ENCODE measurements around the gene ADGRV1. TPM values are rescaled to one million over a fixed set of nuclear protein-coding genes. Genes with fewer than 3 reads are reported as not detected.

Gene ADGRV1
- polyA plus RNA-seq, 1 donor from 2014 or later, result 3.7 TPM

DNA sequence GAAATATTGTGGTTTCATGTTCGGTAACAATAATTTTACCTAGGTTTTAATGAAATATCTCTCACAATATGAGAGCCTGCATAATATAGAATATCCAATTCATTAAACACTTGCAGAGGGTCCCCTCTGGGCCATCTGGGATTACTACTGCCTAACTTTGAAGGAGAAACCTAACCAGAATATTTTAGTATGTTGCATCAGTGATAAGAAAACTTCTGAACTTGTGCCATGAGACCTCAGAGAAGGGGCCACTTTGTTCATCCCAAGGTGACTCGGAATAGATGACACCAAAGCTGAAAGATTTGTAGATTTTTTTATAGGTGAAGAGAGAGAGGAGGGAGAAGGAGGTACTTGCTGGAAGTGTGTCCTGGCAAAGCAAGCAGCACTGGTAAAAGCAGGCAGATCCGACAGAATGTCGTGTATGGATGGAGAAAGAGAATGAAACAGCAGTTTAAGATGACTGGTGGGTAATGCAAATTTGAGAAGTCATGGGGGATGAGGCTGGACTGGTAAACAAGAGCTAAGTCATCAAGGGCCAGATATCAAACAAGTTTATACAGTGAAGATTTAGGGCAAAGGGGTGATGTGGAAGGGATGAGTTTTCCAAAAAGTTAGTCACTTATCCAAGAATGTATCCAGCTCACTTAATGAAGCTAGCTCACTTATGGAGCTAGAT is 372.3 kb downstream of the ADGRV1 start:
- Histone ChIP-seq H3K4me3 (ENCODE audit: low read length) (no peak overlapping the region), H3K9me2 (ENCODE audit: insufficient read depth, low read length) (no peaks in the 10 kb centered on the region), H3K9me3 (ENCODE audit: low read length) (no peaks in the 10 kb centered on the region), H3K27ac (ENCODE audit: low read length) (no peak overlapping the region), H3K4me2 (ENCODE audit: low read length) (no peak overlapping the region), H3K27me3 (ENCODE audit: insufficient read depth, low read depth, low read length) (no peaks in the 10 kb centered on the region), H3K9ac (ENCODE audit: low read length) (no peak overlapping the region), H2AFZ (ENCODE audit: low read depth, low read length) (no peak overlapping the region), H3K79me2 (replicated peaks; ENCODE audit: insufficient read depth, low read length) (peaks cover 6% of the 10 kb centered on the region), H3F3A (ENCODE audit: insufficient read depth, low read length, poor library complexity, severe bottlenecking) (no peaks in the 10 kb centered on the region), H4K20me1 (ENCODE audit: insufficient read depth) (no peaks in the 10 kb centered on the region), H3K36me3 (ENCODE audit: insufficient read depth, low read length) (no peaks in the 10 kb centered on the region)
- TF ChIP-seq RAD21 (conservative IDR thresholded peaks at IDR 0.05) (no peak), MXI1 (conservative IDR thresholded peaks at IDR 0.05; ENCODE audit: poor library complexity, severe bottlenecking) (no peak), EZH2 (IDR thresholded peaks at IDR 0.05; ENCODE audit: borderline replicate concordance, insufficient read depth, low read length, poor library complexity, severe bottlenecking) (no peak)

DNA sequence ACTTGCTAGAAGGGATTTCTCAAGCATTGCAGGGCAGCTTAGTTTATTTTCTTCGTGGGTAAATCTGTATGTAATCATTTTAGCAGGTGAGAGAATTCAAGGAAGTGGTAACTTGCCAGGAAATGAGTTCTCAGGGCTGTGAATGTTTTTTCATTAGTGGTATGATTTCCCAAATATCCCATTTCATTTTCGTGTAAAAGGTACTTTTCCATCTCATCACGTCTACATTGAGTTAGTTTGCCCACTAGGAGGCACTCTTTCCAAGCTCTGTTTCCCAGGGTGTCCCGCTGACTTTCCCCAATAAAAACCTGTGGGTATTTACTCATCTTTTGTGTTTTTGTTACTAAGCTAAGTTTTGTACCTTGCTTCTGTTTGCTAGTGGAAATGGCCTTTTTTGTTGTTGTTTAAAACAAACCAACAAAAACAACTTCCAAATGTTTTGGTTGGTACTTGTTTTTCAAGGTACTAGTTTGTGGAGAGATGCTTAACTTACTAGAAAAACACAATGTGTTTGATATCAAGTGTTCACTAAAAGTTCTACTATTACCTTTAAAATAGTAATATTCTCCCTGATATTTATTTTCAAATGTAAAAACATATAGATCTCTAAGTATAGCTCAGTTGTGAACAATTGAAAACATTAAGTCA is 373.6 kb downstream of the ADGRV1 start:
- H3K9me2 ChIP-seq (ENCODE audit: insufficient read depth, low read length), result no peaks in the 10 kb centered on the region
- no peaks in the 10 kb centered on the region for H3K27me3 ChIP-seq (ENCODE audit: insufficient read depth, low read depth, low read length)
- H3F3A ChIP-seq (ENCODE audit: insufficient read depth, low read length, poor library complexity, severe bottlenecking), result no peaks in the 10 kb centered on the region
- no peaks in the 10 kb centered on the region for H3K9me3 ChIP-seq (ENCODE audit: low read length)
- H3K4me3 ChIP-seq (ENCODE audit: low read length), result no peak overlapping the region
- H3K9ac ChIP-seq (ENCODE audit: low read length), result no peak overlapping the region
- H3K79me2 ChIP-seq (replicated peaks; ENCODE audit: insufficient read depth, low read length), result peaks cover 6% of the 10 kb centered on the region
- H3K4me2 ChIP-seq (ENCODE audit: low read length), result no peak overlapping the region
- TF ChIP-seq, protein P1, sequence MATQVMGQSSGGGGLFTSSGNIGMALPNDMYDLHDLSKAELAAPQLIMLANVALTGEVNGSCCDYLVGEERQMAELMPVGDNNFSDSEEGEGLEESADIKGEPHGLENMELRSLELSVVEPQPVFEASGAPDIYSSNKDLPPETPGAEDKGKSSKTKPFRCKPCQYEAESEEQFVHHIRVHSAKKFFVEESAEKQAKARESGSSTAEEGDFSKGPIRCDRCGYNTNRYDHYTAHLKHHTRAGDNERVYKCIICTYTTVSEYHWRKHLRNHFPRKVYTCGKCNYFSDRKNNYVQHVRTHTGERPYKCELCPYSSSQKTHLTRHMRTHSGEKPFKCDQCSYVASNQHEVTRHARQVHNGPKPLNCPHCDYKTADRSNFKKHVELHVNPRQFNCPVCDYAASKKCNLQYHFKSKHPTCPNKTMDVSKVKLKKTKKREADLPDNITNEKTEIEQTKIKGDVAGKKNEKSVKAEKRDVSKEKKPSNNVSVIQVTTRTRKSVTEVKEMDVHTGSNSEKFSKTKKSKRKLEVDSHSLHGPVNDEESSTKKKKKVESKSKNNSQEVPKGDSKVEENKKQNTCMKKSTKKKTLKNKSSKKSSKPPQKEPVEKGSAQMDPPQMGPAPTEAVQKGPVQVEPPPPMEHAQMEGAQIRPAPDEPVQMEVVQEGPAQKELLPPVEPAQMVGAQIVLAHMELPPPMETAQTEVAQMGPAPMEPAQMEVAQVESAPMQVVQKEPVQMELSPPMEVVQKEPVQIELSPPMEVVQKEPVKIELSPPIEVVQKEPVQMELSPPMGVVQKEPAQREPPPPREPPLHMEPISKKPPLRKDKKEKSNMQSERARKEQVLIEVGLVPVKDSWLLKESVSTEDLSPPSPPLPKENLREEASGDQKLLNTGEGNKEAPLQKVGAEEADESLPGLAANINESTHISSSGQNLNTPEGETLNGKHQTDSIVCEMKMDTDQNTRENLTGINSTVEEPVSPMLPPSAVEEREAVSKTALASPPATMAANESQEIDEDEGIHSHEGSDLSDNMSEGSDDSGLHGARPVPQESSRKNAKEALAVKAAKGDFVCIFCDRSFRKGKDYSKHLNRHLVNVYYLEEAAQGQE (IDR thresholded peaks at IDR 0.05; ENCODE audit: borderline replicate concordance), result no peak
- TF ChIP-seq RAD21 (conservative IDR thresholded peaks at IDR 0.05), result peak; percentile 79
- no peak for TF ChIP-seq EZH2 (IDR thresholded peaks at IDR 0.05; ENCODE audit: borderline replicate concordance, insufficient read depth, low read length, poor library complexity, severe bottlenecking)
- peak; percentile 75 for TF ChIP-seq SMC3 (conservative IDR thresholded peaks at IDR 0.05; ENCODE audit: poor library complexity)
- no peak for TF ChIP-seq TAF1 (IDR thresholded peaks at IDR 0.05; ENCODE audit: low read depth)
- no peak for TF ChIP-seq MXI1 (conservative IDR thresholded peaks at IDR 0.05; ENCODE audit: poor library complexity, severe bottlenecking)
- TF ChIP-seq, protein P2, sequence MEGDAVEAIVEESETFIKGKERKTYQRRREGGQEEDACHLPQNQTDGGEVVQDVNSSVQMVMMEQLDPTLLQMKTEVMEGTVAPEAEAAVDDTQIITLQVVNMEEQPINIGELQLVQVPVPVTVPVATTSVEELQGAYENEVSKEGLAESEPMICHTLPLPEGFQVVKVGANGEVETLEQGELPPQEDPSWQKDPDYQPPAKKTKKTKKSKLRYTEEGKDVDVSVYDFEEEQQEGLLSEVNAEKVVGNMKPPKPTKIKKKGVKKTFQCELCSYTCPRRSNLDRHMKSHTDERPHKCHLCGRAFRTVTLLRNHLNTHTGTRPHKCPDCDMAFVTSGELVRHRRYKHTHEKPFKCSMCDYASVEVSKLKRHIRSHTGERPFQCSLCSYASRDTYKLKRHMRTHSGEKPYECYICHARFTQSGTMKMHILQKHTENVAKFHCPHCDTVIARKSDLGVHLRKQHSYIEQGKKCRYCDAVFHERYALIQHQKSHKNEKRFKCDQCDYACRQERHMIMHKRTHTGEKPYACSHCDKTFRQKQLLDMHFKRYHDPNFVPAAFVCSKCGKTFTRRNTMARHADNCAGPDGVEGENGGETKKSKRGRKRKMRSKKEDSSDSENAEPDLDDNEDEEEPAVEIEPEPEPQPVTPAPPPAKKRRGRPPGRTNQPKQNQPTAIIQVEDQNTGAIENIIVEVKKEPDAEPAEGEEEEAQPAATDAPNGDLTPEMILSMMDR (IDR thresholded peaks at IDR 0.05; ENCODE audit: poor library complexity, severe bottlenecking), result peak; percentile 77
- TF ChIP-seq POLR2AphosphoS5 (IDR thresholded peaks at IDR 0.05), result no peak
- no peak for TF ChIP-seq EP300 (conservative IDR thresholded peaks at IDR 0.05; ENCODE audit: poor library complexity, severe bottlenecking)
- H3K36me3 ChIP-seq (ENCODE audit: insufficient read depth, low read length), result no peaks in the 10 kb centered on the region
- H3K27ac ChIP-seq (ENCODE audit: low read length), result no peak overlapping the region
- H4K20me1 ChIP-seq (ENCODE audit: insufficient read depth), result no peaks in the 10 kb centered on the region
- no peak overlapping the region for H2AFZ ChIP-seq (ENCODE audit: low read depth, low read length)

Data from neural cell (in vitro differentiated cells).